HG02870 (cell line): ENCODE data around the gene CYLC2.

ENCODE experiments used
- ATAC-seq: cut with Tn5 transposase; IDR thresholded peaks from one replicate; pipeline ENCODE4 v1.9.1; 2021; ENCODE audit warnings: mild to moderate bottlenecking, moderate library complexity; ENCODE audit not compliant: unreplicated experiment

CYLC2 gene, protein sequence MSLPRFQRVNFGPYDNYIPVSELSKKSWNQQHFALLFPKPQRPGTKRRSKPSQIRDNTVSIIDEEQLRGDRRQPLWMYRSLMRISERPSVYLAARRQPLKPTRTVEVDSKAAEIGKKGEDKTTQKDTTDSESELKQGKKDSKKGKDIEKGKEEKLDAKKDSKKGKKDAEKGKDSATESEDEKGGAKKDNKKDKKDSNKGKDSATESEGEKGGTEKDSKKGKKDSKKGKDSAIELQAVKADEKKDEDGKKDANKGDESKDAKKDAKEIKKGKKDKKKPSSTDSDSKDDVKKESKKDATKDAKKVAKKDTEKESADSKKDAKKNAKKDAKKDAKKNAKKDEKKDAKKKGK

DNA sequence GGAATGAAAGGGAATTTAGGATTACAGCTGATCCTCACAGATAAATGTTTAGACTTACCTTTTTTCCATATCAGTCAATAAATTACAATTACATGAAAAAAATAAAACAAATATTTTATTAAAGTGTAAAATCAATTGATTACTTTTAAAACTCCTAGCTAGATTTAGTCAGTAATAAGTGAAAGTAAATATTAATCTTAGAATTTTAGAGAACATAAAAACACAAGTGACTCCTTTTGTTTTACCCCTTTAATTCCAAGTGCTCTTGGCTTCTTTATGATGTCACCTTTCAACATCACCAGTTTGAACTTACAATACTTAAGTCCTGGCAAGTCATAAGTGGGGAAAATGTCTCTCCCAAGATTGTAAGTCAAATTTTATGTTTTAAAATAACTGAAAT is at the start of gene CYLC2:
Gene CYLC2 (plus strand): TSS at position 301 of the 400 bp plus-strand sequence. CDS start 48 bp downstream, at position 349.
- ATAC-seq = no peak

GRCh38 chr9:102950346-102950745 is 44.8 kb upstream of the CYLC2 start:
- no peak for ATAC-seq

DNA sequence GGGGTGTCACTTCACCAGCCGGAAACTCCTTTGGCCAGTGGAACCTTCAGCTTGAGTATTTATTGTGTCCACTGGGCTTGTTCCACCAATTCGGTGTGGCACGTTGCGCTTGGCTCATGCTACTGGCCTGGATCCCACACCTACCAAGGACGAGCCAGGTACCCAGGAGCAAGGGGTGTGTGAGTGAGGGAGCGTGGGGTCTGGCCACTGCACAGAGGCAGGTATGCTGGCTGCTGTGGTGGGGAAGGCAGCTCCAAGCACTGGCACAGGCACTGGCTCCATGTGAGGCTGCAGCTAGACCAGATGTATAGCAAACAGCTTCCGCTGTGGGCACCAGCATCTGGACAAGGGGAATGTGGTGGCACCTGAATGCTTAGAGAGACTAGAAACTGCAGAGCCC is 28.1 kb upstream of the CYLC2 start:
- ATAC-seq = no peak

- no peak for ATAC-seq
Observed at GRCh38 chr9:102967979-102968378, 27.2 kb upstream of the CYLC2 start.

- ATAC-seq = no peak
Observed at GRCh38 chr9:102972780-102973179, 22.4 kb upstream of the CYLC2 start.

GRCh38 chr9:102974530-102974929 is 20.6 kb upstream of the CYLC2 start:
- ATAC-seq = no peak

DNA sequence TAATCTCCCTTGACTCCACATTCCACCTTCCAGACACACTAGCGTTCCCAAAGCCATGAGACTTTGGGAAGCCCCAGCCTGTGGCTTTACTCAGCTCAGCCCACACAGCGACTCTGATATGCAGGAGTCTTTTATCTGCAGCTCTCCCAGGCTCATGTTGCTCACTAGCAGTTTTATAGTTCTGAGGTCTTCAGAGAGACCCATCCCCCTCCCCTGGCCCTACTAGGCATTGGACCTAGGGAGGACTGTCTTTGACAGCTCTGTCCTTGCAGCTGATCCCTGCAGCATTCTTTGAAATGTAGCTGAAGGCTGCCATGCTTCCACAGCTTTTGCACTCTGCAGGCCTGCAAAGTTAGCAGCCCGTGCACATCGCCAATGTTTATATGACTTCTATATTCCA is 19.9 kb upstream of the CYLC2 start:
- ATAC-seq = no peak

DNA sequence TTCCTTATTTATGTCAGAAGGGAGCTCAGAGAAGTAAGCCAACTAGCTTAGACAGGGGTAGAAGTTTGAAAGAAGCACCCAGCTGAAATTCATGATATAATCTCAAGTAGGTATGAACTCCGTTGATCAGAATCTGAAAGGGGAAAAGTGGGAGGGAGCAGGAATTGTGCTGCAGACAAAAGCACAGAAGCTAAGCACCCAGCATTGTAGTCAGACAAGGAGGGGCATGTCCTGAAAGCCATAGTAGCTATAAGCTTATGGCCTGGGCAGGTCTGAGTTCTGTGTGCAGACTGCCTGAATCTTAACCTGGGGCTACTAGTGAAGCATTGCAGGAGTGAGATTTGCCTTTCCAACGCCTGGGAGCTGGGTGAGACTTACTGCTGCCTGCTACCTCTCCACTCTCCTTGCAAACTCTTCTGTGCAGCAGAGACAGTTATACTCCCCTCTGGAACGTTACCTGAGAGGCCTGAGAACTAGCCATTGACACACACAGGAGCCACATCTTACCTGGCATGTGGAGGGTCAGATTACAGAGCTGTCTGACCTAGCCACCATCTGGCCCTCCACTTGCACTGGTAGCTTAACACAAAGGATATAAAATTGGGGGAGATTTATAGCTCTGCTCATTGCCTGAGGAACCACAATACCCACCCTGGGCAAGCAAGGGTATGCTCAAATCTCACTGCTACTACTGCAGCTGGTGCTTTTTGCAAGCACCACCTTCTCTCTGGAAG is 9.8 kb upstream of the CYLC2 start:
- ATAC-seq = no peak

DNA sequence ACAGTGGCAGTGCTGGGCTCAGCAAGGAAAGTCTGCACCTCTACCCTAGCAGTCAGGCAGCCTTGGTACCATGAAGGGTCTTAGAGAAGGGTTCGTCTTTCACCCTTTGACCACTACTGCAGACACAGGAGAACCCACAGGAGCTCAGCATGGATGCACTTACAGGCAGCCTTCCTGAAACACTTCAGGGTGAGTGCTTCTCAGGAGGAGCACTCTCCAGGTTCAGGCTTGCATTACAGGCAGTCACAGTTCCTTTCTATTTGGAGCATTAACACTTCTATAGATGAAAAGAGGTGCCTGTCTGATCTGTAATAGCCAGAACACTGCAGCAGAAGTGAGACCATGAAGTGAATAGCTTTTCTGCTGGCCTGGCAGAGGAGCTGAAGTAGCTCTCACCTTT is 8.7 kb upstream of the CYLC2 start:
- no peak for ATAC-seq

GRCh38 chr9:103003689-103004088 is 8.6 kb downstream of the CYLC2 start:
- no peak for ATAC-seq

GRCh38 chr9:103014242-103014641 is 19.1 kb downstream of the CYLC2 start:
- no peak for ATAC-seq

GRCh38 chr9:103025796-103026195 is 30.7 kb downstream of the CYLC2 start:
- no peak for ATAC-seq

- ATAC-seq = no peak
Observed at GRCh38 chr9:103037508-103038477, 42.7 kb downstream of the CYLC2 start.

DNA sequence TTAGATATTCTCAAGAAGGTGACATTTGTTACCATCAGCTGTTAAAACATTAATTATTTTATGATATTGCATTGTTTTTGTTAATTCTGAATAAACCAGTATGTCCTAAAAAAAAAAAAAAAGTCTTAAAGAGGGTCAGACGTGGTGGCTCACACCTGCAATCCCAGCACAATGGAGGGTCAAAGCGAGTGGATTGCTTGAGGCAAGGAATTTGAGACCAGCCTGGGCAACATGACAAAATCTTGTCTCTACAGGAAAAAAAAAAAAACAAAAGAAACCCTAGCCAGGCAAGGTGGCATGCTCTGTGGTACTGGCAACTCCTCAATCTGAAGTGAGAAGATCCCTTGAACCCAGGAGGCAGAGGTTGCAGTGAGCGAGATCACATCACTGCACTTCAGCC is 46.8 kb downstream of the CYLC2 start:
- ATAC-seq = no peak
